ENCODE data around the gene NPAS1.
"Not testable (repeated sequence)": the region's sequence is repeated elsewhere in the genome, so short reads cannot be mapped to it uniquely, and the experiment has no call there.

The NPAS1 gene

GRCh38 chr19:47006496-47006895 is 13.1 kb upstream of the NPAS1 start:
- H3K4me3 ChIP-seq (ENCODE audit: low read length): no peak overlapping the region
- DNase-seq (ENCODE audit: low read depth): no peak
- TF ChIP-seq CTCF (conservative IDR thresholded peaks at IDR 0.05; ENCODE audit: low read depth, low read length): no peak

GRCh38 chr19:47010549-47010948 is 9.1 kb upstream of the NPAS1 start:
- not testable (repeated sequence) for H3K4me3 ChIP-seq (ENCODE audit: low read length); DNase-seq (ENCODE audit: low read depth)

GRCh38 chr19:47012617-47013016 is 7.0 kb upstream of the NPAS1 start:
- H3K4me3 ChIP-seq (ENCODE audit: low read length): no peak overlapping the region
- DNase-seq (ENCODE audit: low read depth): no peak
- TF ChIP-seq CTCF (conservative IDR thresholded peaks at IDR 0.05; ENCODE audit: low read depth, low read length): no peak

- TF ChIP-seq CTCF (conservative IDR thresholded peaks at IDR 0.05; ENCODE audit: low read depth, low read length): peak; percentile 96
- no peak overlapping the region for H3K4me3 ChIP-seq (ENCODE audit: low read length)
- DNase-seq (ENCODE audit: low read depth): no peak
Observed at GRCh38 chr19:47013041-47013517, 6.6 kb upstream of the NPAS1 start.

GRCh38 chr19:47018923-47019322 is 714 bp upstream of the NPAS1 start:
- no peak overlapping the region for H3K4me3 ChIP-seq (ENCODE audit: low read length)
- no peak for DNase-seq (ENCODE audit: low read depth)
- no peak for TF ChIP-seq CTCF (conservative IDR thresholded peaks at IDR 0.05; ENCODE audit: low read depth, low read length)

- no peak for DNase-seq (ENCODE audit: low read depth)
- peak overlapping the region; percentile 21 for H3K4me3 ChIP-seq (ENCODE audit: low read length)
- TF ChIP-seq CTCF (conservative IDR thresholded peaks at IDR 0.05; ENCODE audit: low read depth, low read length): no peak
Observed at GRCh38 chr19:47020132-47020805, 632 bp downstream of the NPAS1 start.

GRCh38 chr19:47020992-47021496 is 1.4 kb downstream of the NPAS1 start:
- peak overlapping the region; percentile 24 for H3K4me3 ChIP-seq (ENCODE audit: low read length)
- TF ChIP-seq CTCF (conservative IDR thresholded peaks at IDR 0.05; ENCODE audit: low read depth, low read length): no peak
- DNase-seq (ENCODE audit: low read depth): no peak
